Renal cortical epithelial cell (primary cell): ENCODE results near the gene MRNIP. TPM values are rescaled to one million over a fixed set of nuclear protein-coding genes. Genes with fewer than 3 reads are reported as not detected.
A peak's percentile ranks its signal among the peaks of the same experiment; 100 is the strongest.

Experiments used
- DNase-seq: peaks from one replicate; pipeline ENCODE4 v3.0.0-alpha.2; 2011; ENCODE audit warnings: low read depth
- total RNA-seq: library from RNA; depleted of rRNA; stranded (reverse); fragments of >200 nt; gene quantifications from 2 replicates; pipeline ENCODE4 v1.2.3, GENCODE V29; 2014

The MRNIP gene, protein sequence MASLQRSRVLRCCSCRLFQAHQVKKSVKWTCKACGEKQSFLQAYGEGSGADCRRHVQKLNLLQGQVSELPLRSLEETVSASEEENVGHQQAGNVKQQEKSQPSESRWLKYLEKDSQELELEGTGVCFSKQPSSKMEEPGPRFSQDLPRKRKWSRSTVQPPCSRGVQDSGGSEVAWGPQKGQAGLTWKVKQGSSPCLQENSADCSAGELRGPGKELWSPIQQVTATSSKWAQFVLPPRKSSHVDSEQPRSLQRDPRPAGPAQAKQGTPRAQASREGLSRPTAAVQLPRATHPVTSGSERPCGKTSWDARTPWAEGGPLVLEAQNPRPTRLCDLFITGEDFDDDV
- 10.8 and 26.5 TPM in 2 replicates for total RNA-seq

DNA sequence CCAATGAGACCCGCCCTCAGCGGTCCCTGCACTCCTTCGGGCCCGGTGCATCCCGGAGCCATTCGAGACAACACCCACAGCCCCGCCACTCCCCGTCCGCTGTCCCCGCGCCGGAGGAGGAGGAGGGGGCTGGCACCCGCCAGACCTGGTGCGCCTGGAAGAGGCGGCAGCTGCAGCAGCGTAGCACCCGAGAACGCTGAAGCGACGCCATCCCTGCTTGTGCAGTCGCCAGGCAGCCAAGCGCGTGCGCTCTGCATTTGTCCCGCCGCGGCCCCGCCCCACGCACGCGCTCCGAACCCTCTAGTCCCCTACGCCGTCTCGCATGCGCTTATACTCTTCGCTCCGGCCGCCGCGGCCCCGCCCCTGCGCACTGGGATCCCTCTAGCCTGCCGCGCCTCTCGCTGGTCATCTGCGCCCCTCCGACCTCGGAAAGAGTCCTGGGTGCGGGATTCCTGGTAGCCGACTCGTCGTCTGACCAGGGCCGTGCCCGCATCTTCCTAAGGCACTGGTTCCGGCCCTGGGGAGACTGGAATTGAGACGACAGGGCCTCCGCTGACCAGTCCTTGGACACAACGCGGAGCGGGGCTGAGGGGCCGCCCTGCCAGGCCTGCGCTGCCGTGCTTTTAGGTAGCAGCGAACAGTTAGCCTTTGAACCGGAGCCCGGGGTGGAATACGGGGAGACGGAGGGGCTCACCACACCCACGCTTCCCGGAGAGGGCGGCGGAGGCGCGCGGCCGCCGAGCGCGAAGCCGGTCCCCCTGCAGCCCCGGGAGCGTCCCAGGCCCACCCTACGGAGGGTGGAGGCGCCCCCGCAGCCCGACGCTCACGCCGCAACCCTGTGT, at the start of gene MRNIP:
Gene MRNIP (minus strand): TSS at position 232 of the 842 bp plus-strand sequence. CDS start 21 bp downstream, at position 211.
- peak; percentile 78 for DNase-seq

DNA sequence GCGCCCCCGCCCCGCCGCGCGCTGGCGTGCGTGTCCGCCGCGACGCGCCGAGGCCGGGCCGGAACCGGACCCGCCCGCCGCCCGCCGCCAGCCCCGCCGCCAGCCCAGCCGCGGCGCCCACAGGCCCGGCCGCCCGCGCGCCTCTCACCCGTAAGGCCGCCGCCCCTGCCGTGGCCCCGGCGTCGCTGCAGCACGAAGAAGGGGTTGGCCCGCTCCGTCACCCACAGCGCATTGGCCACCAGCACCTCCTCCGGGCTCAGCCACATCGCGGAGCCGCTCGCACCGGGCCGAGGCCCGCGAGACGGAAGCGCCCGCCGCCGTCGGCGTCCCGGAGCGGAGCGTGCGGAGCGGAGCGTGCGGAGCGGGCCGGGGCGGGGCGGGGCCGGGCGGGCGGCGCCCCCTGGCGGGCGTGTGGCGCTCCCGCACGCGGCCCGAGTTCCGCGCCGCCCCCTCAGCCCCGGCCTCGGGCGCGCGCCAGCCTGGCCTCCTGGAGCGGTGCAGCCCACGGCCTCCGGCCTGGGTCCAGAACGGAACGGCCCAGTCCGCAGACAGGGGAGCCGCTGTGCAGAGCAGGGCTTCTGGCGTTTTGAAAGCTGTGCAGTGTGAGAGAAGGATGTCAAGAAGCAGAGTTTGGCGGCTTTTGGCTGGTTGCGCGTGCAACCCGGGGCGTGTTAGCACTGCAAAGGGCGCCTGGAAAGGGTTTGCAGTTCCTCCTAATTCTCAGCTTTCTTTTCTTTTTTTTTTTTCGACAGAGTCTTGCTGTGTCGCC, 49.1 kb upstream of the MRNIP start, which contains the start of gene TBC1D9B:
Gene TBC1D9B (minus strand): TSS at position 342 of the 769 bp plus-strand sequence. CDS start 76 bp downstream, at position 266.
- DNase-seq = peak; percentile 3

DNA sequence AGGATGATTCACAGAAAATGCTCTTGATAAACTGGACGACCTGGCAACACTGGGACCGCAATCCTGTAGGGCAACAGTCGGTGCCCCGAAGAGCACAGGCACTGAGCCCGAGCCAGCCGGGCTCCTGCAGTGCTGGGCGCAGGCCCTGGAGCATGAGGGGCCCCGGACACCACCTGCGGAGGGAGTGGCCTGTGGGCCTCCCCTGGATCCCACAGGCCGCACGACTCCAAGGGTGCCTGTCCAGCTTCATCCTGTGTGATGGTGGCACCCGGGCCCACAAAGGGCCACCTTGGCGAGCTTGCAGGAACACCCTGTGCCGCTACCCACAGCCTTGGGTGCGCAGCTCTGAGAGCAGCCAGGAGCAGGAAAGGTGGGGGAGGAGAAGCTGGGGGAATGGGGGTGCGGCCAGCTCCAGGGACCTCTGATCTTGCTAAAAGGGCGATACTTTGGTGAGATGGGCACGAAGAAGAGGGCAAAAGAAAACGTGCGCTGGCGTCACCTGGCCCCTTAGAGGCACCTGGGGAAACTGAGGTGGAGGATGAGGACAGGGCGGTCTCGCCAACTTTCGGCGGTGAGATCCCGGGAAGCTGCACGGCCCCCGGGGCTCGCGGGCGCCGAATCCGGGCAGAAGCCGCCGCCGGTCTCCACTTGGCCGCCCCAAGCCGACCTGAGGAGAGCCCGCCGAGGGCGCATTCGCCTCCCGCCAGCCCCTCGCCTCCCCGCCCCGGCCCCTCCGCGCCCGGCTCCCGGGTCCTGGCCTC, 48.4 kb upstream of the MRNIP start:
- DNase-seq = peak; percentile 7

DNA sequence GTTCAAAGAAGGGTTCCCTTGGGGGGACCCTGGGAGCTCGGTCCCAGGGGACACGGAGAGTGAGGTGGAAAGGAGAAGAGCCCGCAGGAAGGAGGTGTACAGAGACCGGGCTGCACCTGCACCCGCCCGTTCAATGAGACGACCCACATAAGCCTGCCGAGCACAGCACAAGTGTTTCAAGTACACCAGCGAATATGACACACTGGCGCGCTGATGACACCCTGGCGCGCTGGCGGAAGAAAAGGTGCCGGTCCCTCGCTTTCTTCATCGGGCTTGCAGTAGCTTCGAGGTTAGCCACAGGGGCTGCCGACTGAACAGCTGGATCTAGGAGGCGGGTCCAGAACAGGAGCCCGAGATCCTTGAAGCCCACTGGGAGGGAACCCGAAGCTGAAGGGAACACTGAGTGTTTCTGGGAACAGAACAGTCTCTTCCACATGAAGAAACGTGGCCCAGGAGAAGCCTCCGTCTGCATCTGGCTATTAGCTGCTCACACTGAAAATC, 47.7 kb upstream of the MRNIP start:
- no peak for DNase-seq

DNA sequence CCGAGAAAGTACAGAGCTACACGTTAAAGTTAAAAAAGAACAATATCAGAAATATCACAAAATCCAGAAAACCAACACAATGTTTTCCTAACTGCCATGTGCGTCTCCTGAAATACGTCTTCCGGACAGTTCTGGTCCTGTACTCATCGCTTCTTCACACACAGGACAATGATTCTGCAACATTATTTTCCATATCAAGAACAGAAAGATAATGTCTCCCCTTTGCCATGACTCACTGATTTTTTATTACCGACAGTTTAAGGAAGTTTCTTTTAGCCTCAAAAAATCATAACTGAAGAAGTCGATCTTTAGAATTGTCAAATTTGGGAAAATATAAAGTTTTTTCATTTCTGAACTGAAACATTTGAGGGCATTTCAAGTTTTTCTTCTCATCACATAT, 46.5 kb upstream of the MRNIP start:
- no peak for DNase-seq

DNA sequence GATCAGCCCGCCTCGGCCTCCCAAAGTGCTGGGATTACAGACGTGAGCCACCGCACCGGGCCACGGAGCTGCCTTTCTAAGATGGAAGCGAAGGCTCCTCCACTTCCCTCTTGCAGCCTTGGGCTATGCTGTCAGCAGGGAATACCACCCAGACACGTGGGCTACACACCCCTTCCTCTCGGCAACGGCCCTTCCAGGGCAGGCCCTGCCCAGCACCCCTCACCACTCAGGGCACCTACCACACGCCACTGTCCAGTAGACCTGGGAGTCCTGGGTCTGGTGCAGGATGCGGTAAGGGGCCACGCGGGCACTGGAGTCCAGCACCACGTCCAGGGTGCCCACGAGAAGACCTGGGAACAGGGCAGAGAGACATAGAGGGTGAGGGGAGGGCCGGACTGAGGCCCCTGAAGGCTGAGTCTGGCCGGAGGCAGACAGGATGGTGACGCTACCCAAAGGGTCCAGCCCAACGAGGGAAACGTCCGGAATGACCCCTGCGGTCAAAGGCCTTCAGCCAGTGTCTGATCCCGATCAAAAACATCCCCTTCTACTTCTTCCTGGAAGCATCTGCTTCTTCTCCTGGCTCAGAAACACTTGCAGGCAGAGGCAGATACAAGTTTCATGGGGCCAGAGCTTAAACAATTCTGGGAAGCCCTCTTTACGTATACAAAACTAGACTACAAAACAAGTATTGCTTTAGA, 46.0 kb upstream of the MRNIP start:
- no peak for DNase-seq

DNA sequence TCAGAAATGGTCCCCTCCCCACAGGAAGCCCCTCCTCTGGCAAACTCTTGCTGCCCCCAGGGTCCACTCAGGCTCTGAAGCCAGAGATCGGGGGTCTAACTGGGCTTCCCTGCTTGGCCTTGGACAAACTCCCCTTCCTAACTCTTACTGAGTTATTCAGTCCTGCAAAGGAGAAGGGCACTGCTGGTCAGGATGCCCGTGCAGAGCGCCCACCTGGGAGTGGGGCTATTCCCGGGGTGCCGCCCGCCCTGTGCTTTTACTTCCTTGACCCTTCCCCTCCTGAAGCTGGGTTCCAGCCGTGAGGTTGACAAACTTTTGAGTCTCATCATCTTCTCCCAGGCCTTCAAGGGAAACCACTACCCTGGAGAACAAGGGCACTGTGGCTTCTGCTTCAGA, 44.1 kb upstream of the MRNIP start:
- no peak for DNase-seq

DNA sequence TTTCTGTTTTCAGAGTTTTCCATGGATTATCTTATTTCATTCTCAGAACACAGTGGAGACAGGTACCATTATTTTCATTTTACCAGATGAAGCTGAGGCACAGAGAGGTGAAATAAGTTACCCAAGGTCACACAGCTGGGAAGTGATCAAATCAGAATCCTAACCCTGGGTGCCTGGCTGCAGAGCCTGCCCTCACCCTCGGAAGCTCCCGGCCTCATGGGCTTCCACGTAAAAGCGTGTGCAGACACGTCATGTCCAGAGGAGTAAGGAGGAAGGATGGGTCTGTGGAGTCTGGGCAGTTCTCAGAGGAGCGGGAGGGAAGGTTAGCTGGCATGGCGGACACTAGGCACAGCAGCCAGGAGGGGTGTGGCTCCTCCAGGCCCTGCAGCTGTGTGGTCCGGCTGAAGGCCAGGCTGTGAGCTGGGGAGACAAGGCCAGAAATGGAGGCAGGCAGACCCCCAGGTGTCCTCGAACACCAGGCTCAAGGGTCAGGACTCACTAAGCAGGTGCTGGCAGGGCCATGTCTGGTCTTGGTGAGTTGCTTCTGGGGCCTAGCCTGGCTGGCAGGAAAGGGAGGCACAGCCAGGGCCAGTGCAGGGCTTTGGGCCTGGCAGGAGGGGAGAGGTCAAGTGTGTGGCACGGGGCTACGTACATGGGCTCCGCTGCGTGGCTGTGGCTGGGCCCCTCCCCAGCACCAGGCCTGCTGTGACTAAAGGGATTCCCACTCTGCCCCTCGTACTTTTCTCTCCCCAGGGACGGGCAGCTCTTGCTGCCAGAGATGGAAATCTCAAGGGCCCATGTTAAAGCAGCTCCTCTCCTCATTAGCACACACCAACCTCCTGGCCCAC, 43.5 kb upstream of the MRNIP start:
- no peak for DNase-seq

DNA sequence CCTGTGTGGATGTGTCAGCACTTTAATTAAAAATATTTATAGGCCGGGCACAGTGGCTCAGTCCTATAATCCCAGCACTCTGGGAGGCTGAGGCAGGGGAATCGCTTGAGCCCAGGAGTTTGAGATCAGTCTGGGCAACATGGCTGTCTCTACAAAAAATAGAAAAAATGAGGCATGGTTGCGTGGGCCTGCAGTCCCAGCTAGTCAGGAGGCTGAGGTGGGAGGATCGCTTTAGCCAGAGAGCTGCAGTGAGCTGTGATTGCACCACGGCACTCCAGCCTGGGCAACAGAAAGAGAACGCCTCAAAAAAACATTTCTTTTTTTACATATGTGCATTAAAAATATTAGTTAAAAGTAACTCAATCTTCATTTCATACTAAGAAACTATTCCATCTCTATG, 42.8 kb upstream of the MRNIP start:
- no peak for DNase-seq

DNA sequence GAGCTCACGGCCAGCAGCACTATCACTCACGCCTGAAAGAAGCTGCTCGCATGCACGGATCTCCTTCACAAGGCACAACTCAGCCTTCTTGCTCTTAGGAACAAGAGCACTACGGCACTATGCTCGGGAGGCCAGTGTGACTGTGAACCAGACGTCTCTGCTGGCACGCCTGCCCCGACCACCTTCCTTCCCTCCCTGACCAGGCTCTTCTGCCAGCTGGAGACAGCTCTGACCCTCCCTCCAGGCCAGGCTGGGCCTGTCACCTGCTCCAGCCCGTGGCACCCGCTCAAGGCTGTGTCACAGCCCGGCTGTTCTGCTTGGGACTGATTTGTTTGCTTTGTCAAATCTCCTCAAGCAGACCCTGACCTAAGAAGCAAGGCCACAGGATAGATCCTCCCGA, 42.1 kb upstream of the MRNIP start:
- no peak for DNase-seq

DNA sequence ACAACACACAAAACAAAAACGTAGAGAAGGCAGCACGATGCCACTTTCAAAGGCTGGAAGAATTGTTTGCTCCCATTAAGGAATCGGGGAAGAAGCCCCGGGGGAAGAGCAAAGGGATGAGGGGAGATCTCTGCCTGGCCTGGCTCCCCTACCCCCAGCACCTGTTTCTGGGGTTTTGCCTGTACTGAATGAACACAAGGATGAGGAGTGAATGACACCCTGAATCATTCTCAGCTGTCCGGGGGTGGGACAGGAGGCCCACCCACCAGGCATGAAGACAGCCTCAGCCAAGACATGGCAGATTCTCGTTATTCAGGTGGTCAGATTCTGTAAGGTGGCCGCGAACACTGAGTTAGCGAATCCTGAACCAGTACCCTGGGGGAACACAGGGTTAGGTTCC, 41.6 kb upstream of the MRNIP start:
- DNase-seq = no peak

DNA sequence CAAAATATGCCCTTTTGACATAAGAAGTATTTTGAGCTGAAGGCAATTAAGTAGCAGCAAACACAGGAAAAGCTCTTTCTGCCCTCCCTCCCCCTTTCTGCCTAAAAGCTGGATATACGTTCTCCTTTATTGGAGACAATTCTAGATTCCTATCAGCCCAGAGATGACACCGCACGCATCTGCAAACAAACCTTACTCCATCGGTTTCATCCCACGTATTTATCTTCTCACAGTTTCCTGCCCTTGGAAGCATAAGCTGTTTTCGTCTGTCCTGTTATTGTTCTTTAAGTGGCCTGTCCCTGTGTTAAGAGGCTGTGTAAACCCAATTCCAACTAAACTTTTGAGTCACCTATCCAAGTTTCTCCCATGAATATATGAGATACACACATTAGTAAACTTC, 37.2 kb upstream of the MRNIP start:
- no peak for DNase-seq

DNA sequence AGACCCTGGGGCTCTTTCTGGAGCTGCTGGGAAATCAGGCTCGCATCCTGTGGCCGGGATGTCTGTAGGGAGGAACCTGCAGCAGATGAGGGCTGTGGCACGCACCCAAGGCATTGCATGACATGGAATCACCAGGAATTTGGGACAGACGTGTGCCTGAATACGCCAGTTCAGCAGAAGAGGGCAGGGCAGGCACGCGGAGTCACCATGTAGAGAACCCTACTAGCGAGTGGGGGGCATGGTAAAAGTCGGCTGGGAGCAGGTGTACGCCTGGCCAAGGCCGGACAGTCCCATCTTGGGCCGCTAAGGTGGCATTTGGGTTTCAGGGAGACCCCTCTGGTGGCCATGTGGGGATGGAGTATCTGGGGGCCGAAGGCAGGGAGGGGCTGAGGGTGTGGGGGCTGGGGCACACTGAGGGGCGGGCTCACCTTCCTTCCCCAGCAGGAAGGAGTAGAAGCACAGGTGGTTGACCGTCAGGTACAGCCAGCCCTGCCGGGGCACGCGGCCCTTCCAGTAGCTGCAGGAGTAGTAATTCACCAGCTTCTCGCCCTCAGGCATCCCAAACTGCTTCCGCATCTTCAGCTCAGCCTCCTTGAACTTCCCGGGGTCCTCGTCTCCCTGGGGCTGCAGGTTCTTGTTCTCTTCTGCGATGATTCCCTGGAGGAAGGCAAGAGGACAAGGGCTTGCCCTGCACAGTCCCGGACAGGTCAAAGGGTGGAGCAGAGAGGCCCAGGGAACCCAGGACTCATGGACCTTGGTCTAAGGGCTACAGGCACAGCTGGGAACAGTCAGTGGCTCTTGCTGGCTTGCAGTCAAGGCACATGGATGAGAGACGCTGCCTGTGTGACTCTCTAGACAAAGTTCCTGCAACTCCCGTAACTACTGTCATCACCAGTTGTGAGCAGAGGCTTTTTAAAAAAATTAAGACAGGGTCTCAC, 35.6 kb upstream of the MRNIP start:
- no peak for DNase-seq

DNA sequence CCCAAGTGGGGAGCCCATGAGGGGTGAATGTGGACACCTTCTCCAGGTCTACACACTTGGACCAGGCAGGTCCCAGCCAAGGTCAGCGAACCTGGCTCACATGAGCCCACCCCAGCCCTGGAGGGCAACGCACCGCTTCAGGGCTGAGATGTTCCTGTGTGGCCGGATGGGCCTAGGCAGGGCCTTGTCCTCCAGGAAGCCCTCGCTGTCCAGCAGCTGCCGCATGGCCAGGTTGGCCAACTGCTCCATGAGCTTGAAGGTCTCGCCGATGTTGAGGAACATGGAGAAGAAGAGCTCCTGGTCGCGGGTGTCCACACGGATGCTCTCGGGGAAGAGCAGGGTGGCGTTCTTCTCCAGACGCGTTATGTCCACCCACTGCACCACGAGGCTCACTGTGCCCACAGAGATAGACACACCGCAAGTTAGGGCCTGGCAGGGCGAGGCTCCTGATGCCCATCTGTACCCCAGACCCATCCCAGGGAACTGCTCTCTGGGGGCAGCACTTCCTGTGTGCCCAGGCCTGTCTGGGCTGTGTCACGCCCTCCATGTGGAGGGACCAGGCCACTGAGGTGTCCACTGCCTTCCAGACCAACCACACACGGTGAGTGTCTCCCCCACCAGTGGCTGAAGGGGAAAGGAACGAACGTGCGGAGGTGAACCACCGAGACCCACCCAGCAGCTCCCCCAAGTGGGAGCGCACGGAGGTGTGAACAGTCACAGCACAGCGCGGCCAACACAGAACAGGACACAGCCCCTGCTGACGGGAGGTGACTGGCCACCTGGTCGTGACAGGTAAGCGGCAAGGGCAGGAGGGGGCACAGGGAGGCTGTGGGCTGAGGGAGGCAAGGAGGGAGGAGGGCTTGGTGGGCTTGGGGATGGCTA, 34.7 kb upstream of the MRNIP start:
- no peak for DNase-seq

DNA sequence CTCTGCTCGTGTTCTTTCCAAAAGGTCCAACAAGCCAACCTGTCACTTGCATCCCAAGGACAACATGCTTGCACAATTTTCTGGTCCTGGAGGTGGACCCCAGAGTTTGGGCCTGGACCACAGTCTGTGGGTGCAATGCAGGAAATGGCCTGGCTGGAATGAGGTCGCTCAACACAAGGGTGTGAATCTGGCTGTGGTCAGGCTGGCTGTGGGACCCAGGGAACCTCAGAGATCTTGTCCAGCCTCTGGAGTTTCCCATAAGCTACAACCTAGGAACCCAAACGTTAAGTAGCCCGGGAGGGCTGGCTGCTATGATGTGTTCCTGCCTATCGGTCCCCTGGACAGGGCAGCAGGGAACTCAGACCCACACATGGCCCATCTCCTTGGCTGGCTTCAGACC, 33.6 kb upstream of the MRNIP start:
- no peak for DNase-seq

DNA sequence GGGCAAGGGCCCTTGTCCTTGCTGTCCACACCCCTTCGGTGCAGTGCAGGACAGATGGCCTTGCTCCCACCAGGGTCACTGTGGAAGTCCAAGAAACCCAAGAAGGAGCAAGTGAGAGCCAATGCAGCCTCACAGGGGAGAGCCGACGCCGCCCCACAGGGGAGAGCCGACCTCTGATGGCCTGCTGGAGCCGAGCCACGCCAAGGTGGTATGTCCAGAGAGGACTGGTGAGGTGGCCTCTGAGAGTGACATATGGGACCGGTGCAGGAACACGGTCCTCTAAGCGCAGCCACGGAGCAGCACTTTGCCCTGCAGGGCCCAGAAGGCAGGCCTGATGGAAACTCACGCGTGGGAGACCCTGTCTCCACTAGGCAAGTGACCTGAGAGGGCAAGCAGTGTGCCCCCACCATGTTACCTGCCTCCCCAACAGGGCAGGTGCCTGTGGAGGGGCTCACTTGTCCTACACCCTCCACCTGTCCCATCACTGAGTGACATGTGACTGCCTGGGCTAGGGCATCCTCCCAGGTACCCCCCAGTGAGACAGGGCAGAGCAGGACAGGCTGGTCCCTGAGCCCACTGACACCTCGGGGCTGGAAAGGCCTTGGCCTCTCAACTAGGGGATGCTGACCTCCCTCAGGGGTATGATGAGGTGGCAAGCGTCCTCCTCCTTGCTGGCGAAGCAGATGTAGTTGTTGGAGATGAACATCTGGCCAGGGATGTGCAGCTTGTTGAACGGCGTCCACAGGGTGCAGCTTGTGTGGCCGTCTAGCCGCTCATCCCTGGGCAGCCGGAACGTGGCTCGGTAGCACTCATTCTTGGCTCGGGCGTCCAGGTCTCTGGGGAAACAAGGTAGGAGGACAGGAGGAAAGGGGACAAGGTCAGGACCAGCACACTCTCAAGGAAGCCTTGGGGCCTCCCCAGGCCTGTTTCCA, 32.4 kb upstream of the MRNIP start:
- DNase-seq = no peak
